NAMALWA (cell line): ENCODE data around the gene SIX1.

Experiments used
- DNase-seq: peaks from one replicate; pipeline ENCODE4 v3.0.0-alpha.2; 2015; ENCODE audit warnings: low spot score

The SIX1 gene

DNA sequence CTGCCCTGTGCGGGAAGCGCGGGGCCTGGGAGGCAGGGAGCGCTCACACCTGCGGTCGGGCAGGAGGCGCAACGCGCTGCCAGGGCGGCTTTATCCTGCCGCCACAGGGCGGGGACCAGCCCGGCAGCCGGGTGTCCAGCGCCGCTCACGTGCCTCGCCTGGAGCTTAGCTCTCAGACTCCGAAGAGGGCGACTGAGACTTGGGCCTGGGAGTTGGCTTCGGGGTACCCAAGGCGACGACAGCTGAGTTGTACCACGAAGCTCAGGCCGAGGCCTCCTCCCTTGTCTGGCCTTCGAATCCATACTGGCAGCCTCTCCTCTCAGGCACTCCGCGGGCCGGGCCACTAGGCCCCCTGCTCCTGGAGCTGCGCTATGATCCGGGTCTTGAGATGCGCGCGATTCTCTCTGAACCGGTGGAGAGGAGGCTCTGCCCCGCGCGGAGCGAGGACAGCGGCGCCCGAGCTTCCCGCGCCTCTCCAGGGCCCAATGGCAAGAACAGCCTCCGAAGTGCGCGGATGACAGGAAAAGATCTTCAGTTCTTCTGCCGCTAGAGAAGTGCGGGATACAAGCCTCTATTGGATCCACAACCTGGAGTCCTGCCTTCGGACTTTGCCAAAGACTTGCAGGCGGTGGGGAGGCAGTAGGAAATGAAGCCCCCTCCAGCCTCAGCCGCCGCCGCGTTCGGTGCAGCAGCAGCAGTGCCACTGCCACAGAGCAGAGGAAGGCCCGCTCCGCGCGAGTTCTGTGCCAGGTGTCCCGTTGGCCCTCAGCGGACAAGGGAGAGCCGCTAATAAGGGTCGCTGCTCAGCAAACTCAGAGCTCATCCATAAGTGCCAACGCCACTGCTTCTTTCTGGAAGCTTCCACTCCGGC is 6.8 kb downstream of the SIX1 start:
- DNase-seq = no peak

DNA sequence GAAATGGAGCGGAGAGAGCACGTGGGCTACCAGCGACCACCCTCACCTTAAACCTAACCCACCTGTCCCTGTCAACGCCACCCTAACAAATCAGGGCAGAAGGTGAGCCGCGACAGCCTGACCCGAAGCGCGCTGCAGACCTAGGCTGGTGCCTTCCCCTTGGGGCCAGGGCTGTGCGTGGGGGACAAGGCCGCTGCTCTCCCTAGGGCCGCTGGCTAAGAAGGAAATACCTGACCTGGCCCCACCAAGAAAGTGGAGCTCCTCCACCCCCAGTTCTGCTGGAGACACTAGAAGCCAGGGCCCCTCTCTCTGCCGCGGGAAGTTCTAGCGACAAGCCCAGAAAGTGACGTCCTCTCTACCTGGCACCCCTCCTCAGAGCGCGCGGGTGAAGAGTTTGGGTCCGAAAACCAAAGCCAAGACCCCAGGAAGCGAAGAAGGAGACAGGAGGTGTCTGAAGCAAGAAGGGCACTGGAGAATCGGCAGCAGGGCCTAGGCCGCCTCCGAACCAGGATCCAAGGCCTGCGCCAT is 7.5 kb downstream of the SIX1 start:
- DNase-seq = no peak

DNA sequence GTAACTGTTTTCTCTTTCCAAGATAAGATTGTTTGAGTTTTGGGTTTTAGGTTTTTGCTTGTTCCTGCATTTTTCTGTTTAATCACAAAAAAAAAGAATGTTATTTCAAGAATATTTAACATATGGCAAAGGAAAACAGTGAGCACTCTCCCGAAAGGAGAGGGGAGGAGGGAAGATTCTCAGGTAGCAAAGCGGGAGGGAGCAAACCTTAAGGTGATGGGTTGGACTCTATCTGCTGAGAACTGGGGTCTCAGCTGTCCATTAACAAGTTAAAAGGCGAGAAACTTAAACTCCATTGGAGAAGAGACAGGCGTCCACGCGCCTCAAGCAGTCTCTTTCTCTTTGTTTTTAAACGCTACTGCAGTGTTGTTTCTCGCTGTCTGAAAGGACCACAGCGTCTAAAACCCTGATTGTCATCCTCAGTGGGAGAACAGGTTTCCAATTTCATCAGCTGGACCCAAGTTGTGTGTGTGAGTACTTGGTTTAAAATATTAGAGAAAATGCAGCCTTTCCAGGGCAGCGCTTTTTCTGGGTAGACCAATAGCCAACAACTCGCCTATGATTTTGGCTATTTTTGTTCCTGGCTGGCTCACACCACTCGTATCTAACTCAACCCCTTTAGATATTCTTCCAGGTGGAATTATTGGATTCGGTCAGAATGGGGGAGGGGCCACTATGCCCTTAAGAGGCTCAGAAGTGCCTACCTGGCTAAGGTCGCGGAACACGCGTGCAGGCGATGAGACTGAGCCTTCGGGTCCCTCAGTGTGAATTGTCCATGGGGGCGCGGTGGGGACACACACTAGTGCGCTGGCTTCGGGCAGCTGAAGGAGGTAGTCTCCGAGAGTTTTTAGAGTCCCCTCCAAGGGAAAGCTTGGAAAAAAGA is 8.2 kb downstream of the SIX1 start:
- no peak for DNase-seq

DNA sequence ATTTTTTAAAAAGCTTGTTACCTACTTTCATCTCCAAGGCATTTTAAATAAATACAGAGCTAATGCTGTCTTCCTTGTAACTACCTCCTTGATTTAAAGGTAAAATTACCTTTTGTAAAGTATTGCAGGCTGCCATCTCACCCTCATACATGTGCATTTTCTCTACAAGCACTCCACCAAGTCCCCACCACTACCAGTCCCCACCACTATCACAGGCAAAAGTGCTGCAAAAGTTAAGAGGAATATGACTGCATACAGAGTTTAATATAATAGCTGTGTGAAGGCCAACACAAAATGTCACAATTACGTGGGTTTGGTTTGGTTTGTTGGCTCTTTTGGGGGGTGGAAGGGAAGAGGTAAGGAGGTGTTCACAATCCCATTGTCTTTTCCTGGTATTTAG is 9.6 kb downstream of the SIX1 start:
- DNase-seq = no peak

DNA sequence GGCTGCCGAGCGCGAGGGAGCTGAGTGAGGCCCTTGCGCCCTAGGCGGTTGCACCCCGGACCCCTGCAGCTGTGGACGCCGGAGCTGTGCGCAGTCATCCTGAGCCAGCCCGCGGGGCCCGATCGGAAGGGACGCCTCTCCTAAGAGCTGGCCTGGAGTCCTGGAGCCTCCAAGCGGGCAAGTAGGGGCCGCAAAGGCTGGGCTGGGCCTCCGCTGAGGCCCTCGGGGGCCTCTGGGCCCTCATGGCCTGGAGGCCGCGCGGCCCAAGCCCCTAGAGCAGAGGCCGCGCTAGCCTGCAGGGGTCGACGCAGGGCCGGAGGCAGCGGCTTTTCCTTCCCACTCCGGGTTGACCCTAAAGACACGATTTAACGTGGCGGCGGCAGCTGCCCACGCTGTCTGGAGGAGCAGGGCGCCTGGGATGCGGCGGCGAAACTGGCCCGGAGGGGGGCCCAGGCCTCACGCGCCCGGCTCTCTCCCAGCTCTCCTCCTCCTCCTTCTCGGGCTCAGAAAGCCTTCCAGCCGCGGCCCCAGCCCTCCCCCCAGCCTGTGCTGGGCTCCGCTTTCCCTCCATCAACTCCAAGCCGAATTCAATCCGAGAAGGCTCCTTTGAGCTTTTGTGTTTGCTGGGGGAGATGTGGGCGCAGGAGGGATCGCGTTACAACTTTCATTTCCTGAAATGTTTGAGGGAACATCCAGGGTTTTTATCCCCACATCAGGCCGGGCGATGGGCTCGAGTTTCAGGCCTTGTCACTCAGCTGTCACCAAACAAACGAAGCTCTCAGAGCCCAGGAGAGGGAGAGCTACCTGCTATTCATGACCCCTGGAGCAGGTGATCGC is 11.6 kb downstream of the SIX1 start:
- DNase-seq = no peak

DNA sequence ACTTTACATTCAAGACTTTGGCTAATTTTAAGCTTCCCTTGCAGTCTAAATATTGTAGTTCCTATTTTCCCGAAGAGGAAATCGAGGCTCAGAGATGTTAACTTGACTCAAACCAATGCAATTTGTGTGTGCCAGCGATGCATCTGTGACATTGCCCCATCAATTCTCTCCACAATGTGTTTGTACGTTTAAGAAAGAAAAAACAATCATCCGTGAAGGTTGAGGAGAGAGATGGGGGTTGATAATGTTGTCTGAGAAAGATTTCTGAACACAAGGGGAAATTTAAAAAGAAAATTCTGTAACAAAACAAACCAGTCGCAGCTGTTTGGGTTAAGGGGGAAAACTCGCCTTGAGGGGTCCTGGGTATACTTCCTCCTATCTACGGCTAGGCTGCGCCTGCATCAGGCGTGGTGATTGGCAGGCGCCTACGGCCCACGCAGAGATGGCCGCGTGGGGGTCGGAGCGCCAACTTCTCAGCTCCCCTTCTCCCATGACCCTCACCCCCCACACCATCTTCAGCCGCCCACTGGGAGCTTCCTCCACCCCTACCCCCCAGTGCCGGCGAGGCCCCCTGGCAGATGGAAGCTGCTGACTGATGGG is 12.3 kb downstream of the SIX1 start:
- DNase-seq = no peak

DNA sequence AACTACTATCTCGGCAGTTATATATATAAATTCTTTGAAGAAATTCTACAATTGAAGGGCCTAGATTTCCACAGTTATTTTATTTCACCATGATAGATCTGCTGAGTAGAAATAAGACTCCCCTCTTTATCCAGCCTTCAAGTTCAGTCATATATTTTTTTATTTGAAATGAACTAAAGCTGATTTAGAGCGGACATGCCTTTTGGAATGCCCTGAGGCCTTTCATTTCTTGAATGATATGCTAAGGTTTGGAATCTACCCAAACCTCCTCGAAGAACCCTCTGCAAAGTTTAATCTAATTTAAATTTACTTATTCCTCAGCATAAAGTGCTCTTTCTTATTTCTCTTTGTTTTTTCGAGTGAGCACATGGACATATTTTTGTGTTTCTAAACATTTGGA is 15.1 kb downstream of the SIX1 start:
- no peak for DNase-seq

DNA sequence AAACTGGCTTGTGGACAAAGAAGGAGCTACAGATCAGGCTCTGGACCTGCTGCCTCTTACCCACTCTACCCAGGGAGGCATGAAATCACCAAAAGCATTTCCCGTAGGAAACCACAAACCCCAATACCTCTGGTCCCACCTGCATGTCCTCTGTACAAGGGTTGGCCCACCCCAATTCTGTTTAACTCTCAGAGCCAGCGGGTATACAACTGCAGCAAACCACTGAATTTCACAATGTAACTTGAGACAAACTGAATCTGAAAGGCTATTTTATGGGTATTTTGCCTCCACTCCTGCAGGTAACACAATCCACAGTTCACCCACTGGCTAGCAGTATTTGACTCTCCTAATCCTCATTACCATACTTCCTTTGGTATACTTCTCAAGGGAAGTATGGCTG is 16.5 kb downstream of the SIX1 start:
- no peak for DNase-seq

DNA sequence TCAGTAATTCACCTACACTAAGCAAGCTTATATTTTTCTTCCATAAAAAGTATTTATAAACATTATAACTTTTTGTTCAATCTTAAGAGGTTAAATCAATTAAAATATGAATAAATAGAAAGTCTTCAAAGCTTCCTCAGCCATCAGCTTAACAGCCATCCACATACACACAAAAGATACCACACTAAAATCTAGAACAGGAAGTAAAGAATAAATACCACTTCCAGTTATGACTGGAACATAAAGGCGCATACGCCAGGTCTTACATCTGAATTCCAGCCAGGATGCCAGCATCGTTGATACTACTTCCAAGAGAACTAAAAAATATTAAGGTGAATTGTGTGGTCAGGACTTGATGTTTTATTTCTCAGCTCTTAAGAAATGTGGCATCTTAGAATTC is 17.0 kb downstream of the SIX1 start:
- no peak for DNase-seq

DNA sequence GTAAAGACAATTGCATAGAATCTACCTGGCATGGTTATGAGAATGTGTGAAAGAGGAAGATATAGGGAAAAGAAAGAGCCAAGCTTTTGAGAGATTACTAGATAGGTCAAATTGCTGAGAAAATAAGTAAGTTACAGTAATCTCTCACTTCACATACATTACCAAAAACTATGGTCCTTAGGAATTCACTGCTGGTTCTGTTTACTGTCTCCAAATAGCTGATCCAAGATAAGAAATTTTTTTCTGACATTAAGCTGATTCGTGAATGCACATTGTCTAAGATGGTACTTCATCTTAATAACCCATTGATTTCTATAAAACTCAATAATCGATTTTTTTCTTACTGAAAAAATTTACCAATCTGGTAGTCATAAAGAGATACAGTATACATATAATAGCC is 17.4 kb downstream of the SIX1 start:
- no peak for DNase-seq

DNA sequence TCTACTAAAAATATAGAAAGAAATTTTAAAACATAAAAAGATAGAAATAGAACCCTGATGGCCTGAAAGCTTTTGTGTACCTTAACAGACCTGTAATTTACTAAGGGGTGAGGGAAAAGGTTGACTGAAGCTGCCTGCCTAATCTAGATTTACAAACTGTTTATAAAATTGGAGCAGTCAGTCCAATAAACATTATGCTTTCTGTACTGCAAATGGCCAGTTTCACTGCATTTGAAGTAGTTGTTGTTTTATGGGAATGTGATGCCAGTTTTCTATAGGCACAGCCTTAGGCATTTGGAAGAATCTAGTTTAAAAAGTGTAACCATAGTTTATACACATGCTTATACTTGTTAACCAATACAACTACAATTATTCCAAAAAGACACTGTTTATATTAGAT is 19.1 kb downstream of the SIX1 start:
- DNase-seq = no peak

DNA sequence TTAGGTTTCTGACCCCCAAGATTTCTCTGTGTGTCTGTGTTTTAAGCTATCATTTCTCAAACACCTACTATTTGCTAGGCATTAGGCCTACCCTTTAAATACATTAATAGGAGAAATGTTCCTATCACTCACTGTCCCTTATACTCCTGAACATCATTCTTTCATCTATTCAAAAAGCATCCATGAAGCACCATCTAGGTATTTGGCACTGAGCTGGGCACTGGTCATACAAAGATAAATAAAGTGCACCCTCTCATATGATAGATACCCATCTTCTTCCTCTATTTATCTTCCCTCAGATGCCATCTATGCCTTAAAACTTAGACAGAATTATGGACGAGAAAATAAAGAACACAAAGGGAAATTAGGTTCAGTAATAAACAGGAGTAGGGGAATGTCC is 20.4 kb downstream of the SIX1 start:
- DNase-seq = no peak

DNA sequence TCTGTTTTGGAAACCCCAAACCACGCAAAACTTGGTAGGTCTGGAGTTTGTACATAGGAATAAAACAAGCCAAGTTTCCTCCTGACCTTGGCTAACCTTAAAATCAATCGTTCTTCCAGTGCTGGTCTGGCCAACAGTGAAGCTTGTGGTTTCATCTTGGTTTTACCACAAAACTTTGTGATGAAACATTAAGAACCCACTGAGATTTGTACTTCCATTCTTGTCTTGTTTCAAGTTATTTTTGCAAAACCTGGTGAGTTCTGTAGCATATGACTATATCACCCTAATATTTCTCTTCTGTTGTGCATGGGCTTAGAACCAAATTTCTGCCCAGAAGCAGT is 26.4 kb downstream of the SIX1 start:
- DNase-seq = no peak

DNA sequence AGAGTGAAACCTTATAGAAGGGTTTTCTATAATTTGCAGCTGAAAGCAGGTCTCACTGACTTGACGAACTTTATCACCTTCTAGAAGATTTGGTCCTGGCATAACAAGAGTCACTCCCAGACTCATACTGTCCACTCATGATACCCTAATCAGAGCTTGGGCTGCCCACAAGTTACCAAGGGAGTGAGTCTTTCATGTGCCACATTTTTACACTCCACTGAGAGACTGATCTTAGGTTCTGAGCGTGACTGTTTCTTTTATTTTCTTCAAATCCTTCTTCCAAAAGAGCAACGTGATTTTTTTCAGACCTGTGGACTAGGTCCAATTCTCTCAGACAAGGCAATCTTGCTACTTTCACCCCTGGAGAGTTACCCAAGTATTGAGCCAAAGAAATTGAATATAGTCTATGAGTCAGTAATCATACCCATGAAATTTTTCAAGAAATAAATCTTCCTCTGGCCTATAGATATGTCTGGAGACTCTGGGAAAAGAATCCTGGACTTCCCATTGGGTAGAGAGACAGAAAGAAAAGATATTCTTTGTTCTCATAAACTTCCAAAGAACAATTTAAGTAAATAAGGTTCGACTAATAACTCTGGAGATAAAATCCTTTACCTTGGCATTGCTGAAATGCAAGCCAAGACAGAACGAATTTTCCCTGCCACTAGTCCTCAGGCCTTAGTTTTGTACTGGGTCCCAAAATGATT is 26.9 kb downstream of the SIX1 start:
- DNase-seq = no peak

DNA sequence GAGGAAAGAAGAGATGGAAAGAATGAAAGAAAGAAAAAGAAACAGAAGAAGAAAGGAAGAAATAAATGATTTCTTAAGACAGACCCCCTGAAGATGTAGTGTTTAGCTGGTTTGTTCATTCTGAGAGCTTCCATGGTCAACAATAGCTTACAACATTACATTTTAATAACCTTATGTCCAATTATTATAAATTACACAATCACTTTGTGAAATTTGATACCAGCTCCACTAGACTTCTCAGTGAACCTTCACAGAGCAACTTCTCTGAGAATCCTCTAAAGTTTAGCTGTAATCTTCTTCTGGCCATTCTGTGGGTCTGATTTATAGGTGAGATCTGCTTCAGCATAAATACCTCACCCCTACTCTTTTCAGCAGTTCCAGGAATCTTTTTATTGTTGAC is 27.9 kb downstream of the SIX1 start:
- DNase-seq = no peak

DNA sequence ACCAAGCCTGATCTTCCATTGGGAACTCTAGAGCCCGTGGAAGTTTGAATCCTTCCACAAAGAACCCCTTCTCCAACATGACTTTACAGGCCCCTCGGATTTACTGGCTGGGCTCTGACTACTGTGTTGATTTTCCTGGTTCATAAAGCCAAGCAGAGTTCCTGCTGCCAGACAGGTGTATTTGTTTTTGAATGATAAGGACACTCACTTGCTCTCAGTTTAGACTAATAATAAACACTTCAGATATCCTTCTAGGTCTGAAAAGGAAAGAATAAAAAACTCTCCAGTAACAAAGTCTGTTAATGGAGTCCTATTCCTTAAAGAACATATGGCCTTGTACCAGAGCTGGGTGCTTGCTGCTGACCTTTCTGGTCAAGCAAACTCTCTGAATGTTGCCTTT is 31.0 kb downstream of the SIX1 start:
- no peak for DNase-seq

DNA sequence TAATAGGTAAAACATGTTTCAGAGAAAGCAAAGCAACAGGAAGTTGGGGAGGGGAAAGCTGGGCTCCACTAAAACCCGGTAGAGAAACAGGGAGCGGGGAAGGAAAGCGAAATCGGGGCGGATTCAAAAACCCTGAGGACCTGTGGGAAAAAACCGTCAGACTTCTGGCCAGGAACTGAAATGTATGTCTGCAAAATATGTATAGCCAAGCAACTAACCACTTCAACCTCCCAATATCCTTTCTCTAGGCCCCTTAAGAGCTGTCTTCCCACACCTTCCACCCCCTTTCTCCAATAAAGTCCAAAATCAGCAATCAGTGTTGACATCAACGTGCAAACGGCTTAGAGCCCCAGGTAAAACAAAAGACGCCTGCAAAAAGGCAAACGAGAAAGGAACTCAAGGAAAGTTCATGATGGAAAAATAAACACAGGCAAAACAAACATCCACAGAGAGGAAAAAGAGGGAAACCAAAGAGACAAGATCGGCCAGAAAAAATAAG is 32.8 kb downstream of the SIX1 start:
- no peak for DNase-seq

DNA sequence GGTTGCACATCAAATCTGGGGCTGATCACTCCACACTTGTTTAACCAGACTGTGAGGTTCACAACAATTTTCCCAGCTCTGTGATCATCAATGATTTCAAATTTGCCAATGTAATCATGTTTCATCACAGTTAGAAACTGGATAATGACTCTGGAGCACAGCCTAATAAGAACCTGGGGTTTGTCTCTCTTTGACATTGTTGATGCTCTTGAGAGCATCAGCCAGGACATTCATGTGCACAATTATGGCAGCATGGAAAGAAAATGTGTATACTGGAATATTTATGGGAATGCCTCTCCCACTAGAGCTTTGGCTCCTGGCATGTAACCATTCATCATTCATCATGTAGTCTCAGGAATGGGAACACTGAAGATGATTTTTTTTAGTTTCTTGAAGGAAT is 47.0 kb downstream of the SIX1 start:
- DNase-seq = no peak

DNA sequence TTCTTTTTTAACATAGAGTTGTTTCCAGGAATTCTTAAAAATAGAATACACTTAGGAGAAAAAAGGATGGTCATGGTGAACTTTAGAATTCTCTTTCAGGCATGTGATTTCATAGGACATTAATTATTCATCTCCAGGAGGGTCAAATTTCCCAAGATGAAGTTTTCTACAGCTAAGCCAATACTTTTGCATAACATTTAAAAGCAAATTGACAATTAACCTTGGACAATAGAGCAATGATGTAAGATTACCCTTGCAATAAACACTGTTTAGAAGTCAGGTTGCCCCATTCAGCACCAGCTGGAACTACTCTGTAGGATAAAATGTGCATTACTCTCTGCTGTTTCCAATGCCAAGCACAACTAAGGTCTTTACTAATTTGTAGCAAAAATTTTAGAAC is 49.5 kb downstream of the SIX1 start:
- no peak for DNase-seq

DNA sequence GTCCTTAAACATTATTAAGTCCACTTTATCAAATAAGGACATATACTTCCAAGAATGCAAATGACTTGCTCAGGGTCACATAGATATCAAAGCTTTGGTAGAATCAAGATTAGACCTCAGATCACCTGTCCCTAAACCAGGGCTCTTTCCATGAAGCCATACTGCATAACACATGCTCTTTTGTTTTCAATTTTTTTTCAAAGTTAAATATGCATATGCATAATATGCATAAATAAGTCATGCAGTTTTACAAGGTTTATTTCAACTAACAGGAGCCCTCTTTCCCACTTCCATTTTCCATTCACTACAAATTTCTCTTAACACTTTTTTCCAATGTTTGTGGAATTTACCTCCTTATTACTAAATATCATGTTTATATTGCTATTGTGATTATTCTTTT is 53.1 kb downstream of the SIX1 start:
- DNase-seq = no peak

DNA sequence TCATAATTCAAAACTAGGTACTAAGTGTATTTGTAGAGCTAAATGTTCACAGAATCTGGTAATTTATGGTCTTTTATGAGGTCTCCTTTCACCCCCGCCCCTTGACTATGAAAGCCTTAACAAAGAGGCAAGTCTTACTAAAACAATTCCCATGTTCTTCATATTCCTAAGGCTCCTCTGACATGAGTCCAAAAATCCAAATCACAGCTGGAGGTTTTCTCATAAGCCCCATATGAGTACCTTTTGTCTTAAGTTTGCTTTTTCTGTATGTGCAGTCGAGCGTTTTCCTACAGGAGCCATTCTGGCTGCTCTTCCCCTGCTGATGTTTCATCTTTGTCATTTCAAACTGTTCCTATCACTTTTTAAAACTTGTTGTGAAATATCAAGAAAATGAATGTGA is 55.2 kb downstream of the SIX1 start:
- DNase-seq = no peak
